CD4-positive, alpha-beta T cell treated with Interleukin-12 subunit alpha and Interleukin-12 subunit beta, for 1 hour (primary cell): Measurements from ENCODE around the gene WDR75.

Experiments
- DNase-seq: peaks from one replicate; pipeline ENCODE4 v3.0.0-alpha.2; 2020

The WDR75 gene

DNA sequence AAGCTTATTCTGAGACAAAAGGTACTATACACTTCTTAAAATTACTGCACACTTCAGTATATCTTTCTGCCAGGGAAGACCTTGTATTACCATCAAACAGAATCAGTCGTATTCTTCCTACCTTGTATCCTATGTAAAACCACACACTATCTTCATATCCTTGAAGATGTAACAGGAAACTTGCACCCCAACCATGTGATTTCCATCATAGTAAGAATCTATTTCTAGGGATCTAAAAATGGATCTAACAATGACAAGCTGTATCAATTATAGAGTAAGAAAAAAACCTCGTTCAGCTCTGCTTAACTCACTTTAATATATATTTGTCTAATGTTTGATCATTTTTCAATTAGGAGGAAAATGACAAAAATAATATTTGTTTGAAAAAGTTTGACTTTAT, 60.2 kb downstream of the WDR75 start:
- no peak for DNase-seq

DNA sequence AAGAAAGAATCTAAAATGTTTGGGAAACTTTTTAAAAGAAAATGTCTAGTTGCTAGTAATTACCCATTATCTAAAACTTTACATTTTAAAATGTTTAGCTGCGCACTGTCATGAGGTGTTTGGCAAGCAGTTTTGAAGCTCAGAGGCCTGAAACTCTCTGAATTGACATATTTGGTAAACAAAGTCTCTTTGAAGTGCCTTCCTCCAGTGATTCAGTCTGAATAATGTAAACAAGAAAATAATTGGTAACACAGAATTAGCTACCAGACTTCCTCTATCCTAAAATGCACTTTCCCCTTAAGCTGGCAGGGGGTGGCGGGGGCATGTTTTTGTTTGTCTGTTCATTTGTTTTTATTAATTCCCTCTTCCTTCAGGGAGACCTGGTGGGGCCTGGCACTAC, 61.4 kb downstream of the WDR75 start:
- no peak for DNase-seq

DNA sequence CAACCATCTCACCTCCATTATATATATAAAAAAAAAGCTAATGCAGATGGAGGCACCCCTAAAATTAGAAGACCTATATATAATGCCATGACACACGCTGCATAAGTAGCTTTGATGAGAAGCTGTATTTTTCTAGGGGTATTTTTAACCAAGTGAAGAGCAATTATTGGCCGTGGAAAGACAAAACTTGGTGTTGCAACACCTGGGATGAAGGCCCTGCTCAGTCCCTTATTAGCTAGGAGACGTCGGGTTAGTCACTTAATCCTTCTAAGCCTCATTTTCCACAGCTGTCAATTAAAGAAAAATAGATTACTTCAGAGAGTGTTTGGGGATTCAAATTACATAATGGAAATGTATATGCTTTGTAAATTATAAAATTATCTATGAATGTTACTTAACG, 63.0 kb downstream of the WDR75 start:
- no peak for DNase-seq

- no peak for DNase-seq
Measured at GRCh38 chr2:189505492-189505891, 64.2 kb downstream of the WDR75 start.

- DNase-seq = no peak
Measured at GRCh38 chr2:189506514-189506976, 65.3 kb downstream of the WDR75 start.

DNA sequence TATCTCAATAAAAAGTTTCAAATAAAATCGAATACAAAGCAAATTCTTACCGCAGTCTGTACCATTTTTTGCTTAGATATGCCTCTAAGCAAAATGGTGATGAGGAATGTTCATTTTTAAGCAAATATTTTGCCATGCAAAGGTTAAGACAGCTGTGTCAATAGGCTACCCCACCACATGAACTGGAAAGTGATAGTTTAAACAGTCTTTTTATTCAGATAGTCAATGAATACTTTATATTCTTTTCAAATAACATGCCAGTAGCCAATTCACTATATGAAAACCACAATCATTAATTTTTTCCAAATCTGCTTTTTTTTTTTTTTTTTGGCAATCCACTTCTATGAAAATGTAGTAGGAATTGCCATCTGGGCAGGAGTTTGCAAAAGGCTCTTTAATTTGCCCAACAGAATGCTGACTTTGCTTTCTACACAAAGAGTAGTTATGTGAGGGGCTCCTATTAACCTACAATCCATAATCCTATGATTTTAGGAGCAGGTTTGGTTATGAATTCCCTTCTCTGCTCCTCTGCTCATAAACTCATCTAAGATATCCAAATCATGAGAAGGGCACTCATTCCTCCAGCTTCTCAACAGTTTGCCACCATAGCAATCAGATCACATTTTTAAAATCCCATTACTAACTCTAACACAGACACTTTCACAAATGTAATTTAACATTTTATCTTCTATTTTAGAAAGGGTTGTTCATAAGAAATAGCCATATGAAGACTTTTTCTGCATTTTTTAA, 70.1 kb downstream of the WDR75 start:
- DNase-seq = no peak

- no peak for DNase-seq
Measured at GRCh38 chr2:189511960-189512319, 70.7 kb downstream of the WDR75 start.

- DNase-seq = no peak
Measured at GRCh38 chr2:189512879-189513278, 71.6 kb downstream of the WDR75 start.

DNA sequence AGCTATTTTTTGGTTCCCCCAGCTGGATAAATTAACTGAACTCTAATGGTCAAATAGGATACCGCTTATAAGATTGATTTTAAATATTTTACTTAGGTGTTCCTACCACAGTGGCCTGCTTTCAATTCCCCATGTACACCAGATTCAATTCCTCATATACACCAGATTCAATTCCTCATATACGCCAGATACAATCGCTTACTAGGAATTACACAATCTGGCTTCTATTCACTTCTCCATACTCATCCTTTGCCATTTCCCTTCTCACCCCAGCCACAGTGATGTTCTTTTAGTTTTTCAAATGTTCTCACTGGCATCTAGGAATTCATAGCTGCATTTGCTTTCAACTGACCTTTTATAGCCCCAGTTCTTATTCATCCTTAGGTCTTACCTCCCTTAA, 72.8 kb downstream of the WDR75 start:
- no peak for DNase-seq

- no peak for DNase-seq
Measured at GRCh38 chr2:189515264-189515663, 74.0 kb downstream of the WDR75 start.

DNA sequence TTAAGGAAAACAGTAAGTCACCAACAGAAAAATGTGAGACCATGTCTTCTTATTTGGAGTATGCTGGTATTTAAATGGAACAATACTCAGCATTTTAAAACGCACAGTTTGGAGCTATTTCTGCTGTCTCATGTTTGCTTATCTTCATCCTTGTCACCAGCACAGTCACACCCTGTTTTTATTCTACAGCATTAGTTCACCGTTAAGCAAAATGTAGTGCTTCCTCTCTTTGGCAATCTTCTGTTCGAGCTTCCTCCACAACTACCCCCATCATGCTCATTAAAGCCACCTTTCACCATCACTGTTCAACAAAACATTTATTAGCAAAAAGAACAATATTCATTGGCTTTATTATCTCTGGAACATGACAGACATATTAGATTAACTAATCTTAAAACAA, 75.3 kb downstream of the WDR75 start:
- no peak for DNase-seq

- no peak for DNase-seq
Measured at GRCh38 chr2:189517847-189518535, 76.7 kb downstream of the WDR75 start.

DNA sequence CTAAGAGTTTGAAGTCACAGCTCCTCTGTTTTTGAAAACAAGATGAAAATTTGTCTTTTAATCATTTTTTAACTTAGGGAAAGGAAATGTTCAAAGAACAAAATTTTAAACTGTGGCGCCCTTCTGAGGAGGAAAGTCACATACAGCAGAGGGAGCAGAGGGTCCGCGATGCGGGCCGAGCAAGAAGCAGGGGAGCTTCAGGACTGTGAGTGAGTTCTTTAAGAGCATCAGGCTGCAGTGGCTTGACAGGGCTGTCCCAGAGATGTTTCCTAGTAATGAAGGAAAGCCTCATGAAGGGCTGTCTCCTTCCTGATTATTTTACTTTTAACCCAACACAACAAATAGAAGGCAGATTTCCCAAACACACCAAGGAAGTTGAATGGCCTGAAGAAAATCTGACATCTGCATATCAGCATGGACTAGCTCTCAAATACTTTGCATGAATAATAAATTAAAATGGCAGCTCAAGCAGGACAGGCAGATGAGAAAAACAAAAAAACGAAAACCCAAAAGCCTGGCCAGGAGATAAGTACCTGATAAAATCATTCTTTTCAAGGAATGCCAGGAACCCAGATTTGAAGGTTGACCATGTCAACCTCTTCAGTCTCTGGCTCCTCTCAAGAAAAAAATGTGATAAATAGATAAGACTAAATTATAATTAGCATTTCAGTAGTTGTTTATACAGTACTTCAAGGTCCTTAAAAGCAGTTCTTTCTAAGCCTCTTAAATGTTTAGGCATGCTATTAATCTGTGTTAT, 78.5 kb downstream of the WDR75 start:
- no peak for DNase-seq

DNA sequence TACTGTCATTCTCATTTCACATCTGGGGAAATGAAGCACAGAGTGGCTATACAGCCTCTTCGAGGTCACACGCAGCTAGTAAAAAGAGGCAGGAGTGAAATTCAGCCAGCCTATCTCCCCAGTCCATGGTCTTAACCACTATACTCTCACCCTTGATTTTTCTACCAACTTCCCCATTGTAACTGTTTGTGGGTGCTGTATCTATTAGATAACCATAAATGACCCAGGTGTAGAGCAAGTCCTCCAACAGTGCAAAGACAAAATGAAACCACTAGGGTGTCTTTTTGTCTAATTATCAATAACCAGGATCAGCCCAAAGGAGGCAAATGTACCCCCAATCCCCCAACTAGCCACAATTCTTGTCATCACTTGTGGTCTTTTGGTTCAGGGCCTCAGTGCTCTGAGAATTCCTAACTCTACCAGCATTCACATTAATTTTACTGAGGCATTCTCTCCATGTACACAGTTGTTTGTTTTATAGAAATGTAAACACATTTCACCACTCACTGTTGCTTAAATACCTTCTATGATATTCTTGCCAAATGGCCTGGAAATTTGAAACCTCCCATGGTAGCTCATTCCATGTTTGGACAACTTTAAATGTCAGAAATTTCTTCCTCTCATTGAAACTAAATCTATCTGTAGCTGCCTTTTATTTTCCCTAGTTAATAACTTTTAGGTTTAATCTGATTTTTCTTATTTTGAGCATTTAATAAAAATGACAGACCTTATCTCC, 80.6 kb downstream of the WDR75 start:
- no peak for DNase-seq

DNA sequence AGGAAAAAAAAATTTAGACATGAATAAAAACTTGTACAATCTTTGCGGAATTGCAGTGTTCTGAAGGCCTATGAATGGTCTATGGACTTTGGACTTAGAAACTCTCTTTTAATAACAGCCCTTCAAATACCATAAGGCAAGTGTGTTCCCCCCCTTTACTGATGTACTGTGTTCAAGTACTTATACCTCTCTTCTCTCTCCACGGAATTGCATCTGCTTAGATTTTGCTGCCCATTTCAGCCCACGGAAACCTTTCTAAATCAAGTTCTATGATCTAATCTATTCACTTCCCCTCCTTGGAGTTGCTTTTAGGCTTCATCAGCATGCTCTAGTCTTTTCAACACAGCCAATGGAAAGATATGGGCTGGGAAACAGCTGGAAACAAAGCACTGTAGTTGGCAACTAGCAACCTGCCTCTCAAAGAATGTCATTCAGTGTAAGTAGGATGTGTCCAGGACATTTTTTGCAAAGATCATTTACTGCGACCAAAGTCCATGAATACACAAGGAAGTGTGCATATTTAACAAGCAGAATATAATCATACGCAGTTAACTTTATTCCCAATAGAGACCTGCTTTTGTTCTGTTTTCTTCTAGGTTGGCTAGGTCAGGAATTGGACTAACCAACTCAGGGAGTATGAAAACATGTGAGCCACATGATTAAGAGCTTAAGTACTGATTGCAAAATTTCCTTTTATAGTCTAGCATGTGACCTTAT, 81.3 kb downstream of the WDR75 start:
- no peak for DNase-seq

DNA sequence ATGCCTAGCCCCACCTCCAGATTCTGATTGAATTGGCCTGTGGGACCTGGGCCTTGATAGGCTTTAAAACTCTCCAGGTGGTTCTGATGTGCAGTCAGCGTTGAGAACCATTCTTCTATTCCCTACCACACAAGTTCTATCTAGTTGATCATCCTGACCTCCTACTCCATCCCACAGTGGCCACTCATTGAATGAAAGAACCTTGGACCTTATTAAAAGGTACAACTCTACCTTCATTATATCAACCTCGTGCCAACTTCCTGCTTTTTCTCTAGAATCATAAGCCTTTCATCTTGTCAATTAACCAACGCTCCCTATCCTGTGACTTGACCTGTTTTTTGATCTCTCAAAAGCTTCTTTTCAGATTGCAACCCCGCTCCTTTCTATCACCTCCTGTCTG, 83.5 kb downstream of the WDR75 start:
- DNase-seq = no peak
